Uterus (tissue), 4 donors: ENCODE data around the gene ADORA1. TPM values are rescaled to one million over a fixed set of nuclear protein-coding genes. Genes with fewer than 3 reads are reported as not detected.

Source experiments
- DNase-seq, 2 donors: peaks; one replicate each; pipeline ENCODE4 v3.0.0-alpha.2; 2019 to 2020
- H3K27ac ChIP-seq, 2 donors: fragments of 200-600 bp; sonication (generic); 1 replicate in 1 of 2; 2 replicates in 1 of 2; pipeline ENCODE4 v1.5.1; 2016 to 2018
- H3K27me3 ChIP-seq, 2 donors: fragments of 200-600 bp; sonication (generic); one replicate each; pipeline ENCODE4 v1.5.1; 2018 to 2019; ENCODE audit warnings: control low read depth in 1 of 2
- H3K36me3 ChIP-seq, 2 donors: fragments of 200-600 bp; sonication (generic); one replicate each; pipeline ENCODE4 v1.5.1; 2019; ENCODE audit warnings: control low read depth in 1 of 2
- H3K4me1 ChIP-seq, 2 donors: fragments of 200-600 bp; sonication (generic); one replicate each; pipeline ENCODE4 v1.5.1; 2018 to 2019; ENCODE audit warnings: control low read depth in 1 of 2
- H3K4me3 ChIP-seq, 2 donors: fragments of 200-600 bp; sonication (generic); 1 replicate in 1 of 2; 2 replicates in 1 of 2; pipeline ENCODE4 v1.5.1; 2018 to 2019; ENCODE audit warnings: mild to moderate bottlenecking in 1 of 2
- H3K9me3 ChIP-seq, 2 donors: fragments of 200-600 bp; sonication (generic); one replicate each; pipeline ENCODE4 v1.5.1; 2019; ENCODE audit warnings: control low read depth in 1 of 2
- CTCF ChIP-seq, 4 experiments: fragments of 200-600 bp in 2 of 4; fragments of 450-650 bp in 2 of 4; sonication (generic) in 2 of 4; IDR thresholded peaks; one replicate each; pipeline ENCODE4 v1.5.1; 2016 to 2019; ENCODE audit warnings: antibody characterized with exemption in 4 of 4, mild to moderate bottlenecking in 2 of 4, moderate library complexity in 1 of 4
- POLR2A ChIP-seq, 2 donors: fragments of 450-650 bp; IDR thresholded peaks; one replicate each; pipeline ENCODE4 v1.6.1; 2016; ENCODE audit warnings: antibody characterized with exemption in 2 of 2, mild to moderate bottlenecking in 1 of 2, moderate library complexity in 1 of 2
- intact Hi-C: fragments of 100-400 bp; cut with DNase I; formaldehyde crosslinking; loops from one replicate; pipeline ENCODE4 v1.15.1; 2023; ENCODE audit warnings: low total_unique reads
- total RNA-seq, 4 donors: library from RNA; depleted of rRNA in 3 of 4; stranded (reverse); fragments of >200 nt in 3 of 4; gene quantifications; one replicate each; pipeline versions ENCODE4 v1.1.0 to v1.2.4, GENCODE V29; 2014 to 2023
- donor health status: DM: yes; HTN: yes; CAD: no.

ADORA1 gene
- total RNA-seq, 4 donors from 2014 or later: 3.0 TPM; not detected in 2

DNA sequence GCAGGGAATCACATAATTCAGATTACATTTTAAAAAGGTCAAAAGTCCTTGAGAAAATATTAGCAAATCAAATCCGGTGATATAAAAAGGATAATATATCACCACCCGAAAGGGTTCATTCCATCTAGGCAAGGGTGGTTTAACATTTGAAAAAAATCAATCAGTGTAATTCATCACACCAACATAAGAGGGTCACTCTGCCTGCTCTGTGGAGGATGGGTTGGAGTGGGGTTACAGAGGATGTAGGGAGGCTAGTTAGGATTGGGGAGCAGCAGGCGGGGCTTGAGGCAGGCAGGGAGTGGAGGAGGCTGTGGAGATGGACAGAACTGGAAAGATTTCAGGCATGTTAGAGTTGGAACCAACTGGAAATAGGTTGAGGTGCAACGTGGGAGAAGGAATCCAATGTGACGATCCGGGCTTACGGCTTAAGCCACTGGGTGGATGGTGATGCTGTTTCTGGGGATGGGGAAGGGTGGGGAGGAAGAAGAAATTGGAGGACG lies 12.5 kb downstream of the ADORA1 start:
- no peak for DNase-seq
- no peaks in the 10 kb centered on the region for H3K36me3 ChIP-seq

DNA sequence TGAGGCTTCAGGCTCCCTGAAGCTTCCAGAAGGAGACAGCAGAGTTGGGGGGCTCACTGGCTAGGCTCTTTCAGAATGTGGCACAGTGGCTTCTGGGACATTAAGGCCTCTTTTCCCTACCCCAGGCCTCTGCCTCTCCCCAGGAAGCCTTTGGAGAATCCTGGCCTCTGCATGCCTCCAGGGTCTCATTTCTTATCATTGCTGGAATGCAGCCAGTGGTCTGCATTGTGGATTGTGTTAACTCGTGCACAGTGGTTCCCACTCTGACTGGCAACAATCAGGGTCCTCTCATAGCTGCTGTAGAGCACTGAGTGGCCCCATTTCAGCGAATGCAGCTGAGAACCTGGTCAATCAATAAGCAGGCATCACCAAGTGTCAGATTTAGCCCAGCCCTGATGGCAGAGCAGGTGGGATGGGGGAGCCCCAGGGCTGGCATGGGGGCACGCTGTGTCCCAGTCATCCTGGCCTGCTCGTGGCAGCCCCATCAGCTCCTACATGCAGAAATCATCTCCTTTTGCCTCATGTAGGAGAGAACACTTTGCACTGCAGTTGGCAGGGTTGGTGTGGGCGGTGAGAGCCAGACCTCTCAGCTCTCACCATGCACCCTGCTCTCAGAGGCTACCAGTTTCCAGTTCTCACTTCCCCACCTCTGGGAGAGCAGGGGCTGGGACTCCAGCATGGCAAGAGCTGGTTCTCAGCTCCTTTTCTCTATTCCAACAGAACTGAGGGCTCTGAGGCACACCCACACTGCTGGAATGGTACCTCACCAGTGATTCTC lies 13.4 kb downstream of the ADORA1 start:
- no peaks in the 10 kb centered on the region for H3K36me3 ChIP-seq
- DNase-seq: no peak
- no peak overlapping the region for H3K4me3 ChIP-seq
- no peaks in the 10 kb centered on the region for H3K4me1 ChIP-seq
- H3K9me3 ChIP-seq: no peaks in the 10 kb centered on the region
- intact Hi-C loops: no loop called here
- H3K27ac ChIP-seq: no peak overlapping the region
- TF ChIP-seq POLR2A (IDR thresholded peaks at IDR 0.05): no peak
- TF ChIP-seq CTCF (IDR thresholded peaks at IDR 0.05): no peak
- no peaks in the 10 kb centered on the region for H3K27me3 ChIP-seq

More for the DNA sequence above, 12.5 kb downstream of the ADORA1 start:
- Histone ChIP-seq H3K4me3 (no peak overlapping the region), H3K4me1 (no peaks in the 10 kb centered on the region), H3K27ac (no peak overlapping the region), H3K27me3 (no peaks in the 10 kb centered on the region), H3K9me3 (no peaks in the 10 kb centered on the region)
- TF ChIP-seq POLR2A (IDR thresholded peaks at IDR 0.05) (no peak), CTCF (IDR thresholded peaks at IDR 0.05) (no peak)
- intact Hi-C loops: no loop called here

- Histone ChIP-seq H3K4me3 (no peak overlapping the region), H3K9me3 (no peaks in the 10 kb centered on the region), H3K27ac (no peak overlapping the region), H3K27me3 (no peaks in the 10 kb centered on the region), H3K4me1 (no peaks in the 10 kb centered on the region), H3K36me3 (no peaks in the 10 kb centered on the region)
- intact Hi-C loops: no loop called here
- TF ChIP-seq CTCF (IDR thresholded peaks at IDR 0.05) (no peak), POLR2A (IDR thresholded peaks at IDR 0.05) (no peak)
- DNase-seq: no peak
These were observed 14.6 kb downstream of the ADORA1 start for GRCh38 chr1:203142124-203142523.

DNA sequence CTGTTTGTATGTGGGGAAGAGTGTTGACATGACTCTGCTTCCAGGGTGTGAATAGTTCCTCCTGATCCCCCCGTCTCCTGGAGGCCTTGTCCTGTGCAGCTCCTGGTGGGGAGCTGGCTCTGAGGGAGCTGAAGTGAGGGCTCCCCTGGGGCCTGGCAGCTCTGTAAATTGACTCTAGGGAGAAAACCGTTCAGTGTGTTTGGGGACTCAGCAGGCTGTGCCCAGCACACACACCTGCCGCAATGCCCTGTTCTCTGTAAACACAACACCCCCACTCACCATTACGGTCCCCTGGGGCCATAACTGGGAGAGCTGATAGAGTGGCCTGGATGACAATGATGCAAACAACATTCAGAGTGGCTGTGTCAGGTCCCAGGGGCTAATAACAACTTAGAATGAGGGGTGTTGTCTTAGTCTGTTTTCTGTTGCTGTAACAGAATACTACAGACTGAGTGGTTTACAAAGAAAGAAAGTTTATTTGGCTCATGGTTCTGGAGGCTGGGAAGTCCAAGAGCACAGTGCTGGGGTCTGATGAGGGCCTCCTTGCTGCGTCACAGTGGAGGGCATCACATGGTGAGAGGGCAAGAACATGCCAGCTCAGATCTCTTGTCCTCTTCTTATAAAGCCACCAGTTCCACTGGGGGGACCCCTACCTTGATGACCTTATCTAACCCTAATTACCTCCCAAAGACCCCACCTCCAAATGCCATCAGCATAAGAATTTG lies 15.3 kb downstream of the ADORA1 start:
- Histone ChIP-seq H3K36me3 (no peaks in the 10 kb centered on the region), H3K27ac (no peak overlapping the region), H3K27me3 (no peaks in the 10 kb centered on the region), H3K4me3 (no peak overlapping the region), H3K9me3 (no peaks in the 10 kb centered on the region), H3K4me1 (no peaks in the 10 kb centered on the region)
- no peak for DNase-seq
- TF ChIP-seq POLR2A (IDR thresholded peaks at IDR 0.05) (no peak), CTCF (IDR thresholded peaks at IDR 0.05) (no peak)
- intact Hi-C loops: no loop called here

DNA sequence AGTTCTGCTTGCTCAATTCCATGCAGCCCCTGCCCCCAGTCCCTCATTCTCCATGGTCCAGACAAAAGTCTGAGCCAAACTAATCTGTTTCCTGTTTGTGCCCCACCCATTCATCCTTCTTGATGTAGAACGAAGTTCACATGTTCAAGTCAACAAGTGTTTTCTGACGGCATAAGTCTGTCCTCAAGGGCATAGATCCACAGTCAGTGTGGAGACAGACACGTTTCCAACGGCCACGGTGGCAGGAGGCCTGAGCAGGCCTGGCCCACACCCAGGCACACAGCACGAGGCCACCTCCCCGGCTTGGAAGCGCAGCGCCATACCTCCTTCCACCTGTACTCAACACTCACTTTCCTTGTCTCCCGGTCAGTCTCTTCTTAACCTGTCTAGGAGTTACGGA lies 16.1 kb downstream of the ADORA1 start:
- no peaks in the 10 kb centered on the region for H3K4me1 ChIP-seq
- DNase-seq: no peak
- no peak overlapping the region for H3K4me3 ChIP-seq
- TF ChIP-seq POLR2A (IDR thresholded peaks at IDR 0.05) (no peak), CTCF (IDR thresholded peaks at IDR 0.05) (no peak)
- H3K9me3 ChIP-seq: no peaks in the 10 kb centered on the region
- intact Hi-C loops: no loop called here
- no peaks in the 10 kb centered on the region for H3K27me3 ChIP-seq
- no peak overlapping the region for H3K27ac ChIP-seq
- H3K36me3 ChIP-seq: no peaks in the 10 kb centered on the region
